GM11168 (cell line): ENCODE results near the gene ARHGAP26.
"Not testable (repeated sequence)": the region's sequence is repeated elsewhere in the genome, so short reads cannot be mapped to it uniquely, and the experiment has no call there.

ENCODE experiments used
- in situ Hi-C: fragments of 300-500 bp; cut with MboI; formaldehyde crosslinking; loops from one replicate; pipeline ENCODE4 v1.12.0; 2022; ENCODE audit warnings: low sequenced_read_pairs; ENCODE audit not compliant: unreplicated experiment

Gene ARHGAP26

GRCh38 chr5:143115381-143115780 is 345.2 kb downstream of the ARHGAP26 start:
- in situ Hi-C loops, result no loop called here

DNA sequence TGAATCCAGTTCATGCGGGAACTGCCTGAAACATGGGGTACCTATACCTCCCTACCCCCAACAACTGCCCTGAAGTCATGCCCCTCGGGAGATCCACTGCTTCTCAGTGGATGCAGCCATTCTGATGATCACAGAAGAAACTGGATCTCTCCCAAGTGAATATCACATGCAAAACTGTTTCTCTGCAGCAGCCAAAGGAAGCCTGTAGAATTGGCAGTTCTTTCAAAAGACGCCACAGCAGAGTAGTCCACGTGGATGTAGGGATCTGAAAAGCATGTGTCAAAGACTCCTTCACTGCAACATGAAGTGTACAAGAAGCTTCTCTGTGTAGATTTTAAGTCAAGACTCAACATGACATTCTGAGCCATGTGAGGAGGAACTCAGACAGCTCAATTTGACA is 346.6 kb downstream of the ARHGAP26 start:
- in situ Hi-C loops, result no loop called here

DNA sequence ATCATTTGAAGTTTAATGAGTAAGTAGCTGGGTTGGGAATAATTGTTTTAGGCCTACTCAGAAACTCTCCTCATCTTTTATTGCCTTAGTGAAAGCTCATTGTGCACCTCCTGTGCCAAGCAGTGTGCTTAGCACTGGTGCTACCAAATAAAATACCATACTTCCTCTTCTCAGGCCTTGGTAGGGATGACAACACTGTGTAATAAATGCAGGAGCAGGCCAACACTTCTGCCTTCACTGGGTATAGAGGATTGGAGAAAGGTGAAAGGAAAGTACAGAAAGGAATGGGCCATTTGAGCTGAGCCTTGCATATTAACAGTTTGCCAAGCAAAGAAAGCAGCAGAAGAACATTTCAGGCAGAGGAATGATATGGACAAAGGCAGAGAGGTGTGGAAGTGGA is 347.6 kb downstream of the ARHGAP26 start:
- in situ Hi-C loops, result no loop called here

DNA sequence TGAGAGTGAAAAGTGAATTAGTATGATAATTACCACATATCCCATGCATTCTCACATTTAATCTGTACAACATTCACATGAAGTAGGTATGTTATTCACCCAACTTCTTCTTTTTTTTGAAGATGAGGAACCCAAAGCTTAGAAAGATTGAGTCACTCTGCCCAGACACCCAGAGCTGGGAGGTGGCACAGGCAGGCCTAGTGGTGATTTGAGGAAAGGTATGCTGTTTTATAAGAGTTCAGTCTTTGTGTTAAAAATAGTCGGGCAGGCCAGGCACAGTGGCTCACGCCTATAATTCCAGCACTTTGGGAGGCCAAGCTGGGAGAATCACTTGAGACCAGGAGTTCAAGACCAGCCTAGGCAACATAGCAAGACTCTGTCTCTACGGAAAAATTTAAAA is 348.0 kb downstream of the ARHGAP26 start:
- in situ Hi-C loops, result no loop called here

GRCh38 chr5:143118818-143119217 is 348.6 kb downstream of the ARHGAP26 start:
- in situ Hi-C loops, result not testable (repeated sequence)

DNA sequence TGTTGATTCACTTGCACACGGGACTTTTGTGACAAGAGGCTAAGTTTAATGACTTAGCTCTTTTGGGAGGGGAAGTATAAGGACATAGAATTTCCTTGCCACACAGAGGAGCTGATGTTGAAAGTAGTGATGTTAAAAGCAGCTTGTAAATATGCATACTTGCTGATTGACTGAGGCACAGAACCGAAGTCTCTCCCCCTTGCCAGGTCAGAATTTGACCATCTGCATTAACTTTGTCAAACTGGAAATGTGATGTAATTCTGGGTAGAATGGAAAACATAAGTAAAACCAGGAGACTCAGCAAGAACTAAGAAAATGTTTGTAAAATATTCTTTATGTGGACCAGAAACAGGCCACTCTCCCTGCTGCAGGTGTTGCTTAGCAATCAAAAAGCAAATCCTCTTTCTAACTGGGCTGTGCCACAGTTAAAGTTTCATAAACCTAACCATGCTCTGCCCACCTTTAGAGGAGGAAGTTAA is 349.2 kb downstream of the ARHGAP26 start:
- in situ Hi-C loops, result no loop called here

GRCh38 chr5:143119881-143120341 is 349.7 kb downstream of the ARHGAP26 start:
- in situ Hi-C loops, result no loop called here

GRCh38 chr5:143120460-143121134 is 350.4 kb downstream of the ARHGAP26 start:
- in situ Hi-C loops, result no loop called here

DNA sequence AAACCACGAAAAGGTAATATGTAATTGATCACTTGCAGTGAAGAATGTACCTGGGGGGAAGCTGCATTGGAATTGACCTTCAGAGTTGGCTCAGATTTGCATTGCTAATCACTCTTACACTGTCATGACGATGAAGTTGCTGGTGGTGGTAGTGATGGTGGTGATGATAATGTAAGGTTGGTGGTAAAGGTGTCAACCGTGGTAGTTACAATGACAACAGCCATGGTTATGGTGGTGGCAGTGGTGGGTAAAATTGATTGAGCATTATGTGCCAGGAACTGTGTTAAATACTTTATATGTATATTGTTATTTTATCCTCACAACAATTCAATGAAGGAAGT is 350.9 kb downstream of the ARHGAP26 start:
- in situ Hi-C loops, result no loop called here

DNA sequence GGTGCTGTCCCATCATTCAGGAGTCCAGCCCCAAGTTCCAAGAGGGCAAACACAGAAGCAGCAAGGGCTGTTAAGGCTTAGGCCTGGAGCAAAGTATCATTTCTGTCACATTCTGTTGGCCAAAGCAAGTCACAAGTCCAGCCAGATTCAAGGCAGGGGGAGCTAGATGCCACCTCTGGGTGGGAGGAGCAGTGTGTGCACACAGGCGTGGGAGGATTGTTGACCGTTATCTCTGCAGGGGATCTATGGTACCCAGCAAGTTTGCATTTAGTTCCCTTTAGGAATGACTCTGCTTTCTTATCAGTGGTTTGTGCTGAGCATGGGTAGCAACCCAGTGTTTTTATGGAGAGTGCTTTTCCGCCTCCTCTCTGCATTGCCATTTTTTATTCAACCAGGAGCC is 354.4 kb downstream of the ARHGAP26 start:
- in situ Hi-C loops, result no loop called here

GRCh38 chr5:143126174-143127019 is 356.2 kb downstream of the ARHGAP26 start:
- in situ Hi-C loops, result no loop called here

- in situ Hi-C loops, result no loop called here
Observed at GRCh38 chr5:143128412-143129071, 358.4 kb downstream of the ARHGAP26 start.

DNA sequence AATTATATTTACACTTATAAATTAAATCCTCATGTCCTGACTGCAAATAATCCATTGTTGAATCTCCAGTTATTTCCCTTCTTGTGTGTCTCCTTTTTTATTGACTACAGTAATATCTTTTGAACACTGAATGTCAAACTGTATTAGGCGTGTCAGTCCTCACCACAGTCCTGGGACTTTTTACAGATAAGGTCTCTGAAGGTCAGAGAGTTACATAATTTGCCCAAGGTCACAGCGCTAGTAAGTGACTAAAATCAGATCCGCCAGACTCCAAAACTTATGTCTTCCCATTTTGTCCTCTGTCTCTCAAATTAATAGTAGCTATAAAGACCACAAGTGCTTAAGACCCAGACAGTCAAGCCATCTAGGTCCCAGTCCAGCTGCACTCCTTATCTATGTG is 359.0 kb downstream of the ARHGAP26 start:
- in situ Hi-C loops, result no loop called here

GRCh38 chr5:143129910-143130612 is 359.9 kb downstream of the ARHGAP26 start:
- in situ Hi-C loops, result no loop called here

GRCh38 chr5:143130613-143131305 is 360.6 kb downstream of the ARHGAP26 start:
- in situ Hi-C loops, result no loop called here

- in situ Hi-C loops, result no loop called here
Observed at GRCh38 chr5:143131972-143132371, 361.8 kb downstream of the ARHGAP26 start.

DNA sequence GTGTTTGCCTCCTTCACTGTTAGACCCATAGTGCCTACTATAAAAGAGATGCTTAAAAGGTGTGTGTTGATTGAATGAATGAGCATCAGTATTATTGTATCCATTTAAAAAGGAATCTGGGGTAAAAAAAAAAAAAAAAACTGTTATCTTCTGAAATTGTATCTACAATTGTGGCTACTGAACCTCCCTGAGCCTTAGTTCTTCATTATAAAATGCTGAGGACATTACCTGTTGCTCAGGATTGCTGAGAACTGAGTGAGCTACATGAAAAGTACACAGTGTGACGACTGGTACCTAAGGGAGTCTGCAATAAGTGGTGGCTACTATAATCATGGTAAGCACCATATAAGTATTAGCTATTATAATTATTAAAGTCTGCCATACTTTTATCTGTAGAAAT is 362.6 kb downstream of the ARHGAP26 start:
- in situ Hi-C loops, result no loop called here

DNA sequence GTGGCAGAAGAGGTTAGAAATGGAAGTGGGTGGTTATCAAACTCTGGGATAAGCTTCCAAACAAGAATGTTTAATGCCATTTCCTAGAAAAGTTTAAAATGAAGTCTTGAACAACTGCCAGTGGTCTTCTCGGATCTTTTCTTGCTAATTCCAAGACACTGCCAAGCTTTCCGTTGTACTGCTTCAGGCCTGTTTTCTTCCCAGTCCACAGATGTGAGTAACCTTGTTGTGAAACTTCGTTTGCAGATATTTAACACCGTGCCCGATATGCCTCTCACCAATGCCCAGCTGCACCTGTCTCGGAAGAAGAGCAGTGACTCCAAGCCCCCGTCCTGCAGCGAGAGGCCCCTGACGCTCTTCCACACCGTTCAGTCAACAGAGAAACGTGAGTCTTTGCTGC is 363.5 kb downstream of the ARHGAP26 start:
- in situ Hi-C loops, result no loop called here

DNA sequence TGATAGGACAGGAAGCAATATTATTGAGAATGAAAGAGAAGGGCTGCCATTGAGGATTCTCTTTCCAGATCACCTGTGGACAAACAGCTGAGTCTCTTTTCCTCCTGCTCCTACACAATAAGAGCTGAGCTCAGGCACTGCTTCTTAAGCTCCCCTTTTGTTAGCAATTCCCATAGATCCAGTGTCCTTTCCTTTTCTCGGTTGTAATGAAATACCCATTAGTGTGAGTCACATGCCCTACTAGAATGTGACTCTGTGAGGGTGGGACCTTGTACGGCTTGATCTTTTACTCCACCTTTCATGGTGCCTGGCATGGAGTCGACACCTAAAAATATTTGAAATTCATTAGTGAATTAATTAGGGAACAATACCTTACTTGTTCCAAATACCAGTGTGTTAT is 364.1 kb downstream of the ARHGAP26 start:
- in situ Hi-C loops, result no loop called here

DNA sequence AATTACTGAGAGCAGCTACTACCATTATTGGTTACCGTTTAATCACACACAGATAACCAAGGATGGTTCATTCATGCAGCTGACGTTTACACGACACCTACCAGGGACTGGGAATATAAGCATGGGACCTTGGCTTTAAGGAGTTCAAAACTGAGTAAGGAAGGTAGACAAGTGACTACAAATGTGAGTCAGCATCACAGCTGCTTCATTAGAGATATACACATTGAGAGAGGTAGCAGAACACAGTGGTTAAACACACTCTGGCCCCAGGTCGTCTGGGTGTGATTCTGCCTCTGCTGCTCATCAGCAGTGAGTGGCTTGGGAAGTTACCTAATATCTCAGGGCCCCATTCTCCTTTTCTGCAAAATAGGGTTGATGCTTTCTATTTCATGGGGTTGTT is 364.7 kb downstream of the ARHGAP26 start:
- in situ Hi-C loops, result no loop called here
